Inflammatory macrophage (primary cell): ENCODE data around the gene MED8.
"Not testable (repeated sequence)": the region's sequence is repeated elsewhere in the genome, so short reads cannot be mapped to it uniquely, and the experiment has no call there.

ENCODE experiments used
- DNase-seq, 2 donors: peaks; one replicate each; pipeline ENCODE4 v3.0.0-alpha.2; 2020 to 2022

MED8 gene

GRCh38 chr1:43421976-43422750, 32.6 kb upstream of the MED8 start:
- no peak for DNase-seq

- DNase-seq, result no peak
Observed at GRCh38 chr1:43421396-43421795, 31.8 kb upstream of the MED8 start.

- no peak for DNase-seq
Observed at GRCh38 chr1:43420874-43421273, 31.3 kb upstream of the MED8 start.

- no peak for DNase-seq
Observed at GRCh38 chr1:43419627-43420425, 30.2 kb upstream of the MED8 start.

GRCh38 chr1:43418858-43419257, 29.3 kb upstream of the MED8 start:
- DNase-seq, result no peak

GRCh38 chr1:43415901-43416300, 26.3 kb upstream of the MED8 start:
- DNase-seq, result no peak

- peak; percentile 64 to 72 for DNase-seq
Observed at GRCh38 chr1:43414634-43415223, 25.1 kb upstream of the MED8 start.

- not testable (repeated sequence) for DNase-seq
Observed at GRCh38 chr1:43413426-43413825, 23.8 kb upstream of the MED8 start.

- DNase-seq, result no peak
Observed at GRCh38 chr1:43410571-43410970, 21.0 kb upstream of the MED8 start.

GRCh38 chr1:43405876-43406234, 16.3 kb upstream of the MED8 start:
- DNase-seq, result no peak

- DNase-seq, result no peak
Observed at GRCh38 chr1:43405219-43405875, 15.7 kb upstream of the MED8 start.

- no peak for DNase-seq
Observed at GRCh38 chr1:43404353-43404752, 14.8 kb upstream of the MED8 start.

- no peak for DNase-seq
Observed at GRCh38 chr1:43402089-43402865, 12.7 kb upstream of the MED8 start.

GRCh38 chr1:43400441-43400840, 10.8 kb upstream of the MED8 start:
- DNase-seq, result not testable (repeated sequence)

- DNase-seq, result no peak
Observed at GRCh38 chr1:43398227-43398626, 8.6 kb upstream of the MED8 start.

GRCh38 chr1:43396059-43396458, 6.5 kb upstream of the MED8 start:
- DNase-seq, result no peak

- DNase-seq, result no peak
Observed at GRCh38 chr1:43395523-43395922, 5.9 kb upstream of the MED8 start.

- DNase-seq, result no peak
Observed at GRCh38 chr1:43392702-43393101, 3.1 kb upstream of the MED8 start.

- DNase-seq, result no peak
Observed at GRCh38 chr1:43388613-43389012, 987 bp downstream of the MED8 start.

GRCh38 chr1:43387976-43388599, 1.5 kb downstream of the MED8 start:
- peak; percentile 69 to 81 for DNase-seq

GRCh38 chr1:43386676-43387075, 2.9 kb downstream of the MED8 start:
- DNase-seq, result no peak

GRCh38 chr1:43383449-43383848, 6.2 kb downstream of the MED8 start:
- DNase-seq, result no peak
